ENCODE measurements around the gene ZDHHC14. TPM values are rescaled to one million over a fixed set of nuclear protein-coding genes. Genes with fewer than 3 reads are reported as not detected.

Gene ZDHHC14
- total and polyA plus RNA-seq, 4 donors, result 4.3 to 18.3 (median 8.9) TPM

GRCh38 chr6:157563611-157564284, 182.8 kb downstream of the ZDHHC14 start:
- no peak overlapping the region for H3K4me3 ChIP-seq
- 84 to 85% methylated on average over 8 of the region's 8 CpGs for WGBS, 2 donors
- no peak overlapping the region for H3K9ac ChIP-seq (ENCODE audit: insufficient read depth in 1 of 2, low read length in 2 of 2)
- no peak for ATAC-seq (ENCODE audit: insufficient read depth, low FRiP score)
- DNase-seq, result peak in 1 of 3 donors; percentile 9
- H3K9me3 ChIP-seq (ENCODE audit: control insufficient read depth in 4 of 4, insufficient read depth in 3 of 4, low read length in 3 of 4), result no peaks in the 10 kb centered on the region
- H3K4me1 ChIP-seq (ENCODE audit: control insufficient read depth in 5 of 5, insufficient read depth in 5 of 5, low read length in 5 of 5), result no peaks in the 10 kb centered on the region
- H3K27me3 ChIP-seq (ENCODE audit: control insufficient read depth in 3 of 3, insufficient read depth in 3 of 3, low read length in 2 of 3), result no peaks in the 10 kb centered on the region
- H3K27ac ChIP-seq (ENCODE audit: low read depth in 1 of 2, low read length in 1 of 2), result no peak overlapping the region
- no peak for TF ChIP-seq CTCF (IDR thresholded peaks at IDR 0.05; ENCODE audit: control extremely low read depth, extremely low read depth)
- peaks cover 0 to 6% (median 3%) of the 10 kb centered on the region in 4 donors for H3K36me3 ChIP-seq (ENCODE audit: control insufficient read depth in 4 of 4, insufficient read depth in 4 of 4, low read length in 4 of 4)

GRCh38 chr6:157568702-157569101, 187.7 kb downstream of the ZDHHC14 start:
- ATAC-seq (ENCODE audit: insufficient read depth, low FRiP score), result no peak
- H3K9ac ChIP-seq (ENCODE audit: insufficient read depth in 1 of 2, low read length in 2 of 2), result no peak overlapping the region
- no peaks in the 10 kb centered on the region for H3K4me1 ChIP-seq (ENCODE audit: control insufficient read depth in 5 of 5, insufficient read depth in 5 of 5, low read length in 5 of 5)
- peaks cover 0 to 3% (median under 1%) of the 10 kb centered on the region in 4 donors for H3K36me3 ChIP-seq (ENCODE audit: control insufficient read depth in 4 of 4, insufficient read depth in 4 of 4, low read length in 4 of 4)
- 98 to 100% methylated on average over 1 of the region's 1 CpG for WGBS, 2 donors
- no peak overlapping the region for H3K4me3 ChIP-seq
- no peak for TF ChIP-seq CTCF (IDR thresholded peaks at IDR 0.05; ENCODE audit: control extremely low read depth, extremely low read depth)
- H3K9me3 ChIP-seq (ENCODE audit: control insufficient read depth in 4 of 4, insufficient read depth in 3 of 4, low read length in 3 of 4), result no peaks in the 10 kb centered on the region
- H3K27me3 ChIP-seq (ENCODE audit: control insufficient read depth in 3 of 3, insufficient read depth in 3 of 3, low read length in 2 of 3), result no peaks in the 10 kb centered on the region
- no peak overlapping the region for H3K27ac ChIP-seq (ENCODE audit: low read depth in 1 of 2, low read length in 1 of 2)
- DNase-seq, result no peak

DNA sequence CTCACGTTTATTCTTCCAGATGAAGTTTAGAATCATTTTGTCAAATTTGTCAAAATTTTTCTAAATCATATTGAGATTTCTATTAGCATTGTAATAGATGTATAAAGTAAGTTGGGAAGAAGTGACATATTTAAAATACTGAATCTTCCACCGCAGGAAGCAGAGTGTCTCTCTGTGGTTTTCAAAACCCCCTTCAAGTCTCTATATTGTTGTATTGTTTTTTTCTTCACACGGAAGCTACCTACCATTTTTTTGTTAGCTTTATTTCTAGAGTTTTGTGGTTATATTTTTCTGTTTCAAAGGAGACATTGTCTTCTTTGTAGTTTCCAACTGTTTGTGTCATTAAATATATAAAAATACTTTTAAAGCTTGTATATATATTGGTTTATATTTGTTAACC, 188.6 kb downstream of the ZDHHC14 start:
- peaks cover 0 to 3% (median 1%) of the 10 kb centered on the region in 4 donors for H3K36me3 ChIP-seq (ENCODE audit: control insufficient read depth in 4 of 4, insufficient read depth in 4 of 4, low read length in 4 of 4)
- H3K27me3 ChIP-seq (ENCODE audit: control insufficient read depth in 3 of 3, insufficient read depth in 3 of 3, low read length in 2 of 3), result no peaks in the 10 kb centered on the region
- no peak overlapping the region for H3K9ac ChIP-seq (ENCODE audit: insufficient read depth in 1 of 2, low read length in 2 of 2)
- DNase-seq (no peak), ATAC-seq (ENCODE audit: insufficient read depth, low FRiP score) (no peak)
- no peaks in the 10 kb centered on the region for H3K9me3 ChIP-seq (ENCODE audit: control insufficient read depth in 4 of 4, insufficient read depth in 3 of 4, low read length in 3 of 4)
- H3K4me1 ChIP-seq (ENCODE audit: control insufficient read depth in 5 of 5, insufficient read depth in 5 of 5, low read length in 5 of 5), result no peaks in the 10 kb centered on the region
- no peak for TF ChIP-seq CTCF (IDR thresholded peaks at IDR 0.05; ENCODE audit: control extremely low read depth, extremely low read depth)
- 39 to 66% methylated on average over 3 of the region's 3 CpGs for WGBS, 2 donors
- no peak overlapping the region for H3K27ac ChIP-seq (ENCODE audit: low read depth in 1 of 2, low read length in 1 of 2)
- no peak overlapping the region for H3K4me3 ChIP-seq

DNA sequence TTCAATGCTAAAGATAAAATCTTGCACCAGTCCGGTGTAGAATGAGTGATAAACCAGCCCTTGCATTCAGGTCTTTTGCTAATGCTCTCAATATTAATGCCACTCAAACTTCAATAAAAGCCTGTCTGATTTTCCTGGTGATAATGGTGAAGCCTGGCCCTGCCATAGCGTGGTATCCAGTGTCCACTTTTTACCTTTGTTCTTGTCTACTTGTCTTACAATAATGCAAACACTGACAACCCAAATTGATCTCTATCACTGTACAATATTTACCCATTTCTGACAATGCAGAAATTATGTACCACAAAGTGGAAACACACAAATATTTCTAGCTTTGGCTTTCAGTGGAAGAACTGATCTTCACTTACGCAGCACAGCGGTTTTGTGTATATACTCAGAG, 189.1 kb downstream of the ZDHHC14 start:
- Histone ChIP-seq H3K4me3 (no peak overlapping the region), H3K36me3 (ENCODE audit: control insufficient read depth in 4 of 4, insufficient read depth in 4 of 4, low read length in 4 of 4) (peaks cover 0 to 3% (median 1%) of the 10 kb centered on the region in 4 donors), H3K4me1 (ENCODE audit: control insufficient read depth in 5 of 5, insufficient read depth in 5 of 5, low read length in 5 of 5) (no peaks in the 10 kb centered on the region), H3K27me3 (ENCODE audit: control insufficient read depth in 3 of 3, insufficient read depth in 3 of 3, low read length in 2 of 3) (no peaks in the 10 kb centered on the region), H3K9ac (ENCODE audit: insufficient read depth in 1 of 2, low read length in 2 of 2) (no peak overlapping the region), H3K27ac (ENCODE audit: low read depth in 1 of 2, low read length in 1 of 2) (no peak overlapping the region), H3K9me3 (ENCODE audit: control insufficient read depth in 4 of 4, insufficient read depth in 3 of 4, low read length in 3 of 4) (no peaks in the 10 kb centered on the region)
- 86 to 88% methylated on average over 4 of the region's 4 CpGs for WGBS, 2 donors
- DNase-seq, result no peak
- no peak for TF ChIP-seq CTCF (IDR thresholded peaks at IDR 0.05; ENCODE audit: control extremely low read depth, extremely low read depth)
- ATAC-seq (ENCODE audit: insufficient read depth, low FRiP score), result no peak

All from lung (tissue), 12 donors.